HG03108 (cell line): ENCODE data around the gene PCNX2.

Experiments
- ATAC-seq: cut with Tn5 transposase; IDR thresholded peaks from one replicate; pipeline ENCODE4 v1.9.1; 2021; ENCODE audit warnings: moderate library complexity; ENCODE audit not compliant: unreplicated experiment

Gene PCNX2, protein sequence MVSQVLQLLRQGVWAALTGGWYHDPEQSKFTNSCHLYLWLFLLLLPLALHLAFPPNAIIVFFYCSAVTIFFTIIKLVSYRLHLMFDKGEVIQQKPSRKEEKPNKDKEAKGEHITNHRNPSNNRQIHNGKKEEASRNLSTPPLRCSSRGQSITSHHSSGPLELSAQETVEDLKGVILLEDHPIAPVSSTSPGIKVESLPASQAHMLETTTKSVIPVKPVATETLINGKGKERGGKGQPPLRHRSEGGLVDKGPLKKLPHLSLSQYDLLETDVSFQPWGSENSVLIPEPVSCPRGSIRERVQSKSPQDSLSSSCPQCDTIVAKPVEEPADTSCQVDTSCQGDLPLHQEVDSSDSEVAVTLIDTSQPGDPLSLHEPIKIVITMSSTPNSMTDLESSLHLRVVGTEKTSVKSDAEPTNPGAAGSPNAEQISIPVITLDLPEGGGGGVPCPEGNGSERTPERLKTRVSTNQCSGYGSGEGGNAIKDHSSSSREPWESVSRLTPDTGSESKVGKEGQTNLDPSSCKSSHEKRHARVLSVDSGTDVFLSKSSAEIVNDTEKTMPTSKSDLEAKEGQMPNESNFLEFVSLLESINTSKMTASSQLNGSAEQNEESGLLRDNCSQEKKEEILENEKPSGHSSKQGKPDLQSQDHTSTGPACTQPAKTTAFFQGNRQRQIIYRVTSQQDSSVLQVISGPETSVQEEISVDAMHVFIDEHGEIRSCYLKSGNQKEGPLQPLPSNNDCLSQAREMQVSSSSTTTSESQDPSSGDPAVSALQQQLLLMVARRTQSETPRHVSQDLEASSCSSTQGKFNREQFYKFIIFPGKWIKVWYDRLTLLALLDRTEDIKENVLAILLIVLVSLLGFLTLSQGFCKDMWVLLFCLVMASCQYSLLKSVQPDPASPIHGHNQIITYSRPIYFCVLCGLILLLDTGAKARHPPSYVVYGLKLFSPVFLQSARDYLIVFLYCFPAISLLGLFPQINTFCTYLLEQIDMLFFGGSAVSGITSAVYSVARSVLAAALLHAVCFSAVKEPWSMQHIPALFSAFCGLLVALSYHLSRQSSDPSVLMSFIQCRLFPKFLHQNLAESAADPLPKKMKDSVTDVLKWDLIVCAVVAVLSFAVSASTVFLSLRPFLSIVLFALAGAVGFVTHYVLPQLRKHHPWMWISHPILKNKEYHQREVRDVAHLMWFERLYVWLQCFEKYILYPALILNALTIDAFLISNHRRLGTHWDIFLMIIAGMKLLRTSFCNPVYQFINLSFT (N-terminal part only)

DNA sequence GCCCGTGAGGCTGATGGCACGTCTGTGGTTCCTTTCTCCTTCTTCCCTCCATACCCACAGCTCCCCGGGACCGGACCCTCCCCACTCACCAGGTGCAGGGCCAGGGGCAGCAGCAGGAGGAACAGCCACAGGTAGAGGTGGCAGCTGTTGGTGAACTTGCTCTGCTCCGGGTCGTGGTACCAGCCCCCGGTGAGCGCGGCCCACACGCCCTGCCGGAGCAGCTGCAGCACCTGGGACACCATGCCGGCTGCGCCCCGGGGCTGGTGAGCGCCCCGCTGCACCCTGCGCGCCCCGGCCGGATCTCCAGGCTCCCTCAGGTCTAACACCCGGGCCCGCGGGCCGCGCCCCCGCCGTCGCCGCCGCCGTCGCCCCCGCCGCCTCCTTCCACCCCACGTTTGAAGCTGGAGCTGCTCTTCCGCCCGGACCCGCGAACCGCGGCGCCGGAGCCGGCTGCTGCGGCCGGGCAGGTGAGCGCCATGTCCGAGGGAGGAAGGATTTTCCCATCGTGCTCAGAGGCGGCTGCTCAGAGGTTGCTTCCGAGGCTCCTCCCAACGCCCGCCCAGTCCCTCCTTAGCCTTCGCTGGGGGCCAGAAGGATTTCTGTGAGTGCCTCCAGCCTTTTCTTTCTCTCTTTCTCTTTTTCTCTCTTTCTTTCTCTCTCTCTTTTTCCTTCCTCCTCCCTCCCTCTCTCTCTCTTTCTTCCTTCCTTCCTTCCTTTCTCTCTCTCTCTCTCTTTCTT is at the start of gene PCNX2:
Gene PCNX2, minus strand, starts transcription at position 489 of the 738 bp plus-strand sequence. Its CDS starts 247 bp downstream, at position 242.
- peak; percentile 90 for ATAC-seq

DNA sequence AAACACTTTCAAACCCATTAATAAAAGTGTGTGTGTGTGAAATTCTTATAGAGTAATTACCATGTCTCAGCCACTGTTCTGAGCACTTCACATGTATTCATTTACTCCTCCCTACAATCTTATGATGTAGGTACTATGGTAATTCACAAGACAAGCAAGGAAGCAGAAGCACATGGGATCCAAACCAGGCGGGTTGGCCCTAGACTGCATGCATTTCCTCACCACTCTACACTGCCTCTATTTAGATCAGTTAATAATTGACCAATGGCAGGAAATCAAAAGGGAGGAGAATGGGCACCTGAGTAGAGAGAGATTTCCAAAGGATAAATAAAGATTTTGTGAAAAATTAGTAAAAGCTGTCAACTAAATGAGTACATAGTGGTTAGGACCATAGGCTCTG is 47.7 kb upstream of the PCNX2 start:
- no peak for ATAC-seq

DNA sequence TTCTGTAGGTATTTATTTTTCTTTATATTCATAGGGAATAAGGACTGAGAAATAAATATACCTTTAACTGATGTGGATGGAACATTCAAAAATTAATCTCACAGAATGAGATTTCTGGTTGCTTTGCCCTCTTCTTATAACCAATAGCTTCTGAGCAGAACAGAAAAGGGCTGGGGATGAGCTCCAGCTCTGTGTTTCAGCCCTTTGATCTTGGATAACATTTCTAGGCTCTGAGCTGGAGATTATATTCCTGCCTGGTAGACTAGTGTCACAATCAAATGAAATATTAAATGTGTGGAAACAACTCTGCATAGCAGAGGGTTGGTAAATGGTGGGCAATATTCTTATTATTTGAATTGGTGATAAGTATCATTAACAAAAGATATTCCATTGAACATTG is 46.6 kb upstream of the PCNX2 start:
- ATAC-seq: no peak

DNA sequence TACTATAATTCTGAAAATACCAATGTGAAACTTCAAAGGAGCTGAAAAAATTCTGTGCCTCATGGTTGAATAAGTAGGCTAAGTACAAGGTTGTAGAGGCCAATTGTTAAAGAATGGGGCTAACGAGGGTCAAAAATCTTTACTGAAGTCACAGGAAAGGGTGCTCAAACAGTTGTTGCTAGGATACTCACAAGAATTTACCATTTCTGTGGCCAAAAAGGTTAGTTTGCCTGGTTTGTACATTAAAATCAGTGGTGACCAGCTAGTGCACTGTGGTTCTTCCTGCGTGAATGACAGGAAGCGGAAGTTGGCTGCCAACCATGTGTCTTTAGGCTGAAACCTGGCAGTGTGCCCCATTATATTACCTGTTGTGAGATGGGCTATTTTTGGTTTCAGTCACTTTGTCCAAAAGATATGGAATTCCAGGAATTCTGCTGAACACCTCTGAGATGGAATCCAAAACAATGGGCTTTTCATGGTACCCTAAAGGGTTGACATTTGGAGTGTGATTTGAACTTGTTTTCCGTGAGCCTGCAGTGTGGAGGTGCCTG is 45.5 kb upstream of the PCNX2 start:
- no peak for ATAC-seq

DNA sequence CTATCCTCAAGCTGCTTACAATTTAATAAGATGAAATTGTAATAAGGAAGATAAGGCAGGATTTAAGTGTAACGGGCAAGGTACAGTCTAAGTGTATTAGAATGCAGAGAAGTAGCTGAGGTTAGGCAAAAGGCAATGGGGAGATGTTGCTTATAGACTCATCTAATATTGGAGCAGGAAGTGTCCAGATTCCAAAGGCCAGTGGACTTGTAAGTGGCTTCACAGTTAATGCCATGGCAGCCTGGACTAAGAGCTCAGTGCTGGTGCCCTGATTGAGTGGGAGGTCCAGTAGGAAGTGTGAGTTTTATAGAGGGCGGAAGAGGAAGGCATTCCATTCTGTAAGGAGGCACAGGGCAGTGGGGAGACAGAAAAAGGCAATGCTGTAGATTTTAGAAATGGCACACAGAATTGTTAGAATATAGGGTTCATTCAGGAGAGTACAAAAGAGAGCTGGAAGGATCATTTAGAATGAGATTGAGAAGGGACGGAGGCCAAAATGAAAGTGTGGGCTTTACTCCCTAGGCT is 44.6 kb upstream of the PCNX2 start:
- no peak for ATAC-seq

DNA sequence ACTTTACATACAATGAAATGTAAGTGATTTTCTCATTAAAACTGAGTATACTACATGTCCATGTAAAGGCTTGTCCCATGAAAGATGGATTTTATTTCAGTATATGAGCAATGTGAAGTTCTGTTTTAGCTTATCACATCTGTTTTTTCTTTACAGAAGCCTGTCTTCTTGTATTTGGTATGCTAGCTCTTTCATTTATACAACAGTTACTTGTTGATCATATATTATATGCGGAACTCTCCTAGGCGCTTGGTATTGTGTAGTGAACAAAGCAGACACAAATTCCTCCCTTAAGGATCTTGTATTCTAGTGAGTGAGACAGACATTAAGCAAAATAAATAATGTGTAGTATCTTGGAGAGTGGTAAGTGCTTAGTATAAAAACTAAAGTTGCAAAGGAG is 42.6 kb upstream of the PCNX2 start:
- ATAC-seq: no peak

DNA sequence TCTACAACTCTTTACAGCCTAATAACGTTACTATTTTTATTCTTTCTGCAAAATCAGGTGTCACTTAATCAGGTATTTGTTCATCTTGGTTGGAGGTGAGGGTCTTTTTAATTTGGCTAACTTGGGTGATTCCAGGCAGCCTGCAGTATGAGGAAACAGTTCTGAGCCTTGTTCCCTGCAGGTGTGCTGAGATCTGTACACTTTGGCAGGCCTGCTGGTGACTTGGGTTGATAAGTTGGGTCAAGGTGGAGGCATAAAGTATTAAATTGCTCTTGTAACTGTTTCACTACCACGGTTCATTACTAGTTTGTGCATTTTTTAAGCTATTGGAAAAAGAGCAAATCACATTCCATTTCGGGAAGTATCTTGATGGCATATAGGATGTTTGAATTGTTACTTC is 42.0 kb upstream of the PCNX2 start:
- no peak for ATAC-seq

DNA sequence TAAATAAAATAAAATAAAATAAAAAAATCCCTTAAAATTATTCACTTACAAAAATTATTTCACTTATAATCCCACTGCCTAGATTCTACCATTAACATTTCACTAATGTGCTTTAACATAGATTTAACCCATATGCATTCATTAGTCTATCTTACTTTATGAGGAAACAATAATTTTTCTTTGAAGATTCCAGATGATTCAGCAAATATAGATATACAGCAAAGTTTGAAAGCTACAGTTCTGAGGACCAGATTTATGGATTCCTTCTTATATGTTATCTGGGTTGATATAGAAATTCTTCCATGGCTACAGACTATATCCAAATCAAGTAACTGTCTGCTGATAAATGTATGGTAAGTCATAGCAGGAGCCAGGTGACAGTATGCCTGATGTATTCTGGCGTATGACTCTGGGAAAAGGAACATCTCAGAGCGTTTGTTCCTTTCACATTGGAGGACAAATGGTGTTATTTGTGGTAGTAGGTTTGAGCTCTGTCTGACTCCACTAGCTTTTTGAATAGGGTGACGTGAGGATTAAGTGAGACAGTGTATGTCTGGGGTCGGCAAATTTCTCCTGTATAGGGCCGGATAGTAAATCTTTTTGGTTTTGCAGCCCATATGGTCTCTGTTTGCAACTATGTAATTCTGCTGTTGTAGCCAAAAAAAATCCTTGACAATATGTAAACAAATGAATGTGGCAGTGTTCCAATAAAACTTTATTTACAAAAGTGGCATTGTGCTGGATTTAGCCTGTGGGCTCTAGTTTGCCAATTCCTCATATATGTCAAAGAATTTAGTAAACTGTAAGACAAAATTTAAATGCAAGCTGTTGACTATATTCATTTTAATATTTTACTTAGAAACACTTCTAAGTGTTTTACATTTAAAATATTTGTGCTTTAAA is 41.3 kb upstream of the PCNX2 start:
- ATAC-seq: no peak

DNA sequence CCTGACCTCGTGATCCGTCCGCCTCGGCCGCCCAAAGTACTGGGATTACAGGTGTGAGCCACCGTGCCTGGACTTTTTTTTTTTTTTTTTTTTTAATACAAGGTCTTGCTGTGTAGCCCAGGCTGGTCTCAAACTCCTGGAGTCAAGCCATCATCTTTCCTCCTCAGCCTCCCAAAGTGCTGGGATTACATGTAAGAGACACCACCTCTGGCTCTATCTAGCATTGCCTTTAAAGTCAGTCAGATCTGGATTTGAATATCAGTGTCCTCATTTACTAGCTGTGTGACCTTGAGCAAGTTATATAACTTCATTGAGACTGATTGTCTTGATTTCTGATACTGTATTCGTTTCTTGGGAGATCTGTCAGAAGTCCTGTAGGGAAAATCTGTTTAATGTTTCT is 38.6 kb upstream of the PCNX2 start:
- no peak for ATAC-seq

DNA sequence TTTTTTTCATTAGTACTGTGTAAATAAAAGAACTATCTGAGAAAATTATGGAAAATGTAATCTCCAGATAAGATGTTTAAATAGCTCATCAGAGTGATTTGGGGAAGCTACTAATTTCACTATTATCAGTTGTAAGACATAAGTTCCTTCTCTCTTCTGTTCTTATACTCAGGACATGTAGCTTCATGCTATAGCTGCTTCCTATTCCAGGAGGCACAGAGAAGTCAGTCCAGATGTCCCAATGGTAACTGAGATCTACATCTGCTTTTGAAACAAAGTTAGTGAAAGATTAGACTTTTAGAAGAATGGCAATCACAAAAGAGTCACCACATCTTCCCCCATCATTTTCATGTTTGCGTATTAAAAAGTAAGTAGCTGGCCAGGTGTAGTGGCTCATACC is 37.6 kb upstream of the PCNX2 start:
- no peak for ATAC-seq

DNA sequence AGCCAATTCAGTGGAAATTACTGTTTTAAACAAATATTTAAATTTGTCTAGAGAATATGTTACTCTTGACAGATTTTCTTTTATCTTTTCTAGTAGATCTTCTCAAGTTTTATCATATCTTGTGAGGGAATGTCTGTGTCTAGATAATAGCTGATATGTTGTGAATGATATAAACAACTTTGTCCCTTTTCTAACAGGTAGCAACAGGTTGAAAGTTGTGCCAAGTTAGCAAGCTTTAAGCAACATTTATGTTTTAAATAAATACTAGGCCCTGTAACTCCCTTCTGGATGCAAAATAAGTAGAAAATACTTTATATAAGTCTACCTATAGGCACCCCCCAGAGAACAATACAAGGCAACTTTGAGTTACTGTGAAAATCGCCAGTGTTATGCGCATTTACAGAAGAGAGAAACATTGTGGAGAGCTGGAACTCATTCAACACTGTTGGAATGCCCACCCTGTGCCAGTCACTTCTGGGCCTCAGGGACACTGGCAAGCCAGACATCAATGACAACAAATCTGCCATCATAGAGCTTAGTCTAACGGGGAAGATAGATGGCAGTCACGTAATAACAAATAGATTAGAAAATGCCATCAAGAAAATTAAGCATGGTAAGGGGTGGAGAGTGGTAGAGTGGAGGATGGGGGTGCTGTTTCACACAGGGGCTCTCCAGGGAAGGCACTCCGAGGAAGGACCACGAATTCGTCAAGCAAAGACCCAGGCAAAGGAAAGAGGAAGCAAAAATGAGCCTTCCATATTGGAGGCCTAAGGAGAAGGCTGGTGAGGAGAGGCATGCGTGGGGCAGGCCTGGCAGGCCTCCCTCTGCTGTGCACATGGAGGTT is 36.4 kb upstream of the PCNX2 start:
- no peak for ATAC-seq

DNA sequence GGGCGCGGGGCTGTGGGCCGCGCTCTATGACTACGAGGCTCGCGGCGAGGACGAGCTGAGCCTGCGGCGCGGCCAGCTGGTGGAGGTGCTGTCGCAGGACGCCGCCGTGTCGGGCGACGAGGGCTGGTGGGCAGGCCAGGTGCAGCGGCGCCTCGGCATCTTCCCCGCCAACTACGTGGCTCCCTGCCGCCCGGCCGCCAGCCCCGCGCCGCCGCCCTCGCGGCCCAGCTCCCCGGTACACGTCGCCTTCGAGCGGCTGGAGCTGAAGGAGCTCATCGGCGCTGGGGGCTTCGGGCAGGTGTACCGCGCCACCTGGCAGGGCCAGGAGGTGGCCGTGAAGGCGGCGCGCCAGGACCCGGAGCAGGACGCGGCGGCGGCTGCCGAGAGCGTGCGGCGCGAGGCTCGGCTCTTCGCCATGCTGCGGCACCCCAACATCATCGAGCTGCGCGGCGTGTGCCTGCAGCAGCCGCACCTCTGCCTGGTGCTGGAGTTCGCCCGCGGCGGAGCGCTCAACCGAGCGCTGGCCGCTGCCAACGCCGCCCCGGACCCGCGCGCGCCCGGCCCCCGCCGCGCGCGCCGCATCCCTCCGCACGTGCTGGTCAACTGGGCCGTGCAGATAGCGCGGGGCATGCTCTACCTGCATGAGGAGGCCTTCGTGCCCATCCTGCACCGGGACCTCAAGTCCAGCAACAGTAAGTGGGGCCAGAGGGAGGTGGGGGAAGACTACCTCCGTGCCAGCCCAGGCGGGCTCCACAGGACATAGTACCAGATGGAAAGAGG is 32.8 kb upstream of the PCNX2 start:
- peak; percentile 14 for ATAC-seq

DNA sequence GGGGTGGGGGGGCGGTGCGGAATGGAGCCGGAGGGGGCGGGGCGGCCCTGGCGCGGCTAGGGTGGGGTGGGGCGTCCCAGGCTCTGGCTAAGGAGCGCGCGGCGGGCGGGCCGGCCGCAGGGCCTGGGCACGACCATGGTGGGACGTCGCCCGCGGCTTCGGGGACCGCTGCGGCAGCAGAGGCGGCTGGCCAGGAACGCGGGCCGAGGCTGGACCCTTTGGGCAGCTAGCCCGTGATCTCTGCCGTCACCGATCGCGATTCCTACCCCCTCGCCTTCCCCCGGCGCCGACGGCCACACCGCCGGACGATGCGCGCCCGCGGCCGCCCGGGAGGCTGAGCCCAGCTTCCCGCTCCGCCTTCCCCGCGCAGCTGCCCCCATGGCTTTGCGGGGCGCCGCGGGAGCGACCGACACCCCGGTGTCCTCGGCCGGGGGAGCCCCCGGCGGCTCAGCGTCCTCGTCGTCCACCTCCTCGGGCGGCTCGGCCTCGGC is 32.2 kb upstream of the PCNX2 start, which contains the start of gene MAP3K21:
Gene MAP3K21, plus strand, starts transcription at position 74 of the 491 bp plus-strand sequence. Its CDS starts 305 bp downstream, at position 379.
- ATAC-seq: peak; percentile 50

DNA sequence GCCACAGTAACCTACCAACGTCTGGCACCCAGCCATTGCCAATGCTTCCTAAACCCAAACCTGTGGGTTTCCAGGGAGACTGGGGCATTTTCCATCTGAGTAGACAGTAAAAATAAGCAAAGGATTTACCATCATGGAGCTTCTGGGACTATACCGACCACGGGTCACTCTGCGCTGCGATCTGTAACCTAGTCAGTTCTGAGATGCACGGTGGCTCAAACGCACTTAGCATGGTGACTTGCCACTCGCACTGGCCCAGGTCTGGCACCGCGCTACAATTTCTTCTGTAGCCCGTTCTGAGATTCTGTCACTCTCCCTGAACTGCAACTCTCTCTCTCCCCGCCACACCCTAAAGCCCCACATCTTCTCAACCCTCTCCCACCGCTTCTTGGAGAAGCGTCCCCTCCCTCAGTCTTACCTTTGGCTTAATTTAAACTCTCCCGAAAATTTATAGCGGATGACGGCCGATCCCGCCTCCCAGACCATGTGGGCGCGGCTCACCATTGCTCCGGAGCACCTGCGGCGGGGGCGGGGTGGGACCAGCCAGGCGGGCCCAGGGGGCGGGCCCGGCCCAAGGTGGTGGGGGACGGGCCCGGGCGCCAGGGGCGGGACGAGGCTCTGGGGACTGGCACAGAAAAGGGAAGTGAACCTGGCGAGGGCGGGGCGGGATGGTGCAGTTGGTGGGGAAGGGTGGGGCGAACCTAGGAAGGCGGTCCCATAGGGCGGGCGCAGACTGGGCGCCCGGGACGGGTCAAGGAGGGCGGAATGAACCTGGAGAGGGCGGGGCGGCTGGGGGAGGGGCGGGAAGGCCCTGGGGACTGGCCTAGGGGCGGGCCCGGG is 31.5 kb upstream of the PCNX2 start:
- peak; percentile 91 for ATAC-seq

DNA sequence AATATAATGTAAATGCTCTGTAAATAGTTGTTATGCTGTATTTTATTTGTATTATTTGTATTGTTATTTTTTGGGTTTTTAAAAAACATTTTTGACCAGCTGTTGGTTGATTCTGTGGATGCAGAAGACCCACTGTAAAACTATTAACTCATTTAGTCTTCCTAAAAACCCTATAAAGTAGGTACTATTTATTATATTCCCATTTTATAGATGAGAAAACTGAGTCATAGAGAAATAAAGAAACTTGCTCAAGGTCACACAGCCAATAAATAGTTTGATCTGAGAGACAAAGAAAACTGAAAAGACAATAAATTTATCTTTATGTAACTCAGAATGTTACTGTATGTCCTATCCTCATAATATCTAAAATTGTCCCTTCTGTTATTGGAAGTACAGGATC is 30.8 kb upstream of the PCNX2 start:
- no peak for ATAC-seq

DNA sequence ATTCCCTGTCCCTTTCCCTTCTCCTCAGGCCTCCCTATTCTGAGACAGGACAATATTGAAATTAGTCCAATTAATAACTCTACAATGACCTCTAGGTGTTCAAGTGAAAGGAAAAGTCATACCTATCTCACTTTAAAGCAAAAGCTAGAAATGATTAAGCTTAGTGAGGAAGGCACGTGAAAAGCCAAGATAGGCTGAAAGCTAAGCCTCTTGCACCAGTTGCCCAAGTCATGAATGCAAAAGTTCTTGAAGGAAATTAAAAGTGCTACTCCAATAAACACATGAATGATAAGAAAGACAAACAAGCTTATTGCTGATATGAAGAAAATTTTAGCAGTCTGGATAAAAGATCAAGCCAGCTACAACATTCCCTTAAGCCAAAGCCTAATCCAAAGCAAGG is 28.2 kb upstream of the PCNX2 start:
- ATAC-seq: no peak
